Mucosa of descending colon (tissue), 3 donors: ENCODE data around the gene ACKR4. TPM values are rescaled to one million over a fixed set of nuclear protein-coding genes. Genes with fewer than 3 reads are reported as not detected.
A peak's percentile ranks its signal among the peaks of the same experiment; 100 is the strongest.
"Not testable (repeated sequence)": the region's sequence is repeated elsewhere in the genome, so short reads cannot be mapped to it uniquely, and the experiment has no call there.

ENCODE experiments used
- ATAC-seq: fragments of 200-7000 bp; cut with Tn5 transposase; one replicate; pipeline ENCODE4 v1.9.1; 2020; ENCODE audit warnings: mild to moderate bottlenecking, moderate library complexity
- DNase-seq, 3 donors: peaks; one replicate each; pipeline ENCODE4 v3.0.0-alpha.2; 2020
- H3K36me3 ChIP-seq: fragments of 200-600 bp; one replicate; pipeline ENCODE4 v1.8.0; 2021; ENCODE audit warnings: low read depth, mild to moderate bottlenecking
- H3K4me1 ChIP-seq: fragments of 200-600 bp; one replicate; pipeline ENCODE4 v1.8.0; 2021; ENCODE audit warnings: low read depth, mild to moderate bottlenecking
- H3K4me3 ChIP-seq: fragments of 200-600 bp; one replicate; pipeline ENCODE4 v1.8.0; 2021; ENCODE audit warnings: mild to moderate bottlenecking
- H3K9me3 ChIP-seq: fragments of 200-600 bp; one replicate; pipeline ENCODE4 v1.8.0; 2021; ENCODE audit warnings: mild to moderate bottlenecking
- CTCF ChIP-seq: fragments of 200-600 bp; IDR thresholded peaks from one replicate; pipeline ENCODE4 v1.8.0; 2022; ENCODE audit warnings: antibody characterized with exemption, mild to moderate bottlenecking
- intact Hi-C, 2 donors: fragments of 100-400 bp; cut with DNase I in 1 of 2; cut with micrococcal nuclease in 1 of 2; formaldehyde crosslinking; loops; one replicate each; pipeline versions ENCODE4 v1.11.0 to v1.11.1; 2022; cut with DNase I, micrococcal nuclease
- total RNA-seq, 3 donors: library from RNA; stranded (reverse); fragmentation: NEBNext Ultra II Directional in 2 of 3; extraction: Animal tissue kit (Norgen Biotek cat#: 25700) in 2 of 3; gene quantifications; one replicate each; pipeline versions ENCODE4 v1.2.1 to v1.2.4, GENCODE V29; 2021 to 2023
- donor health status: DM: no; HTN: no; CAD: no; lungs with moderate emphysema.
- donor health status: DM: no; HTN: no; CAD: no.
- donor health status: DM: no; HTN: yes; CAD: no.

Gene ACKR4
- total RNA-seq, 3 donors from 2014 or later: 0.90 to 3.3 (median 2.2) TPM

- TF ChIP-seq CTCF: no peak
- Histone ChIP-seq H3K9me3 (no peaks in the 10 kb centered on the region), H3K4me3 (no peak overlapping the region), H3K4me1 (no peaks in the 10 kb centered on the region), H3K36me3 (no peaks in the 10 kb centered on the region)
- ATAC-seq (peak; percentile 56), DNase-seq (peak in 1 of 3 donors; percentile 16)
- intact Hi-C loops: no loop called here
Observed at GRCh38 chr3:132554437-132554836, 42.6 kb upstream of the ACKR4 start.

GRCh38 chr3:132555306-132556035, 41.6 kb upstream of the ACKR4 start:
- Histone ChIP-seq H3K9me3 (no peaks in the 10 kb centered on the region), H3K4me1 (no peaks in the 10 kb centered on the region), H3K36me3 (no peaks in the 10 kb centered on the region), H3K4me3 (no peak overlapping the region)
- intact Hi-C loops: no loop called here
- DNase-seq: no peak
- ATAC-seq: no peak
- TF ChIP-seq CTCF: no peak

- H3K4me3 ChIP-seq, intact Hi-C loops, DNase-seq, H3K4me1 ChIP-seq, H3K9me3 ChIP-seq, ATAC-seq, H3K36me3 ChIP-seq: not testable (repeated sequence)
Observed at GRCh38 chr3:132556036-132556386, 41.1 kb upstream of the ACKR4 start.

GRCh38 chr3:132556508-132557159, 40.4 kb upstream of the ACKR4 start:
- no peaks in the 10 kb centered on the region for H3K9me3 ChIP-seq
- peak in 2 of 3 donors; percentile 8 to 25 for DNase-seq
- H3K4me1 ChIP-seq: no peaks in the 10 kb centered on the region
- H3K36me3 ChIP-seq: no peaks in the 10 kb centered on the region
- H3K4me3 ChIP-seq: no peak overlapping the region
- intact Hi-C loops: no loop called here
- no peak for ATAC-seq
- no peak for TF ChIP-seq CTCF

GRCh38 chr3:132561003-132561402, 36.1 kb upstream of the ACKR4 start:
- Histone ChIP-seq H3K4me3 (no peak overlapping the region), H3K36me3 (no peaks in the 10 kb centered on the region), H3K4me1 (no peaks in the 10 kb centered on the region), H3K9me3 (no peaks in the 10 kb centered on the region)
- TF ChIP-seq CTCF: no peak
- ATAC-seq (no peak), DNase-seq (no peak)
- intact Hi-C loops: no loop called here

- no peaks in the 10 kb centered on the region for H3K36me3 ChIP-seq
- DNase-seq (no peak), ATAC-seq (no peak)
- no peaks in the 10 kb centered on the region for H3K4me1 ChIP-seq
- TF ChIP-seq CTCF: no peak
- H3K9me3 ChIP-seq: no peaks in the 10 kb centered on the region
- intact Hi-C loops: no loop called here
- no peak overlapping the region for H3K4me3 ChIP-seq
Observed at GRCh38 chr3:132563420-132564069, 33.5 kb upstream of the ACKR4 start.
